NCI-H774 (cell line): ENCODE measurements around the gene JAML.

Experiments used
- DNase-seq: peaks from one replicate; lab custom pipeline; 2025; lab: John Stamatoyannopoulos, UW

Gene JAML

DNA sequence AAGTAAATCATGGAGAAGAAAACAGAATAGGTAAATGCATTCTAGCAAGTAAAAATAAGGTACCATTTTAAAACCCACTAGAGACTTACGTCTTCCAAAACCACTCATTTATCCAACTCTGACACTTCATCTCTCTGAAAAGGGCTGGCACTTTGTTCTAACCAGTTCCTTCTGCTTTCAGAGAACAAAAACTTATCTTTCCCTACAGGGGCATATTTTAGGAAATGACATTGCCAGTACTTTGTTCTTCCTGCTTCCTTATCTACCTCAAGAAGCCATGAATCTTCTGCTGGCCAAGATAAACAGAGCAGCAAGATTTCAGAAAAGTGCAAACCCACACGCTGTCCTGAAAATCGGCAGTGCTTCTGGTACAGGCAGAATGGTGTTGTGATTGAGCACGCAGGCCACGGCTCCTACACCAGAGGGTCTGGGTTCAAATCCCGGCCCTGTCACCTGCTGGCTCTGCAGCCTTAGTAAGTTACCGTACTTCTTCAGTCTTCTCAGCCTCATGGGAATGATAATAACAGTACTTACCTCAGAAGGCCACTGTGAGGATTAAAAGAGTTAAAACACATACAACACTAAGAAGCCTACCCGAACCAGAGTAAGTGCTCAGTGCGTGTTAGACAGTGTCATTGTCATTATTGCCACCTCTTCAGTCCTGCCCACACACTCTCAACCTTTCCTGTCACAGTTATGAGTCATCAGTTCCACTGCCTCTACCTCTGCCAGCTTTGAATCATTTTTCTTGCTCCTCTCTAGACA lies 16.4 kb upstream of the JAML start:
- DNase-seq = no peak

DNA sequence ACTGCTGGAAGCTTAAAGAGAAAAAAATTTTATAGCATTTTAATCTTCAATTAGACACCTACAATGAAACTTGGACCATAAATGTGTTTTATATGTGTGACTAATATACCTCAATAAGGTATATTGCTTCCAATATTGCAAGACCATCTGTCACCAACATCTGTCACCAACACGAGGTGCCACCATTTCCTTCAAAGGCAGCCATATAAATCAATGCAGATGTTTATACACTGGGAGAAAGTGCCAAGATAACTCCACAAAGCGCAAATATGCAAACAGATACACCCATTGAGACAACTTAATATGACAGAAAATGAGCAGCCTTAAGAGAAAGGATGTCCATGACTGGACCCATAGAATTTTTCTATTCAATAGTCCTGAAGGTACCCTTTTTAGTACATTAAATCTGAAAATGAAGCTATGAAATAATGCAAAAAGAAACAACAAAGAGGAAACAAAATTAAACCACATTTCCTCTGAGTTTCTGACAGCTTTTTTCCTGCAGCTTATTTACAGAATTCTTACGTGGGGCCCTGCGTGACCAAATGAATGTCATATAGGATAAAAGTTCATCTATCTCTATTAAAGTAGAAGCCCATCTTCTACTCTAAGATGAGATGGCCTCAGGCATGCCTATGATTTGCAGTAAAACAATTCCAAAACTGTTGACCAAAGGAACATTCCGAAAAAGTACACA lies 14.8 kb upstream of the JAML start:
- no peak for DNase-seq

DNA sequence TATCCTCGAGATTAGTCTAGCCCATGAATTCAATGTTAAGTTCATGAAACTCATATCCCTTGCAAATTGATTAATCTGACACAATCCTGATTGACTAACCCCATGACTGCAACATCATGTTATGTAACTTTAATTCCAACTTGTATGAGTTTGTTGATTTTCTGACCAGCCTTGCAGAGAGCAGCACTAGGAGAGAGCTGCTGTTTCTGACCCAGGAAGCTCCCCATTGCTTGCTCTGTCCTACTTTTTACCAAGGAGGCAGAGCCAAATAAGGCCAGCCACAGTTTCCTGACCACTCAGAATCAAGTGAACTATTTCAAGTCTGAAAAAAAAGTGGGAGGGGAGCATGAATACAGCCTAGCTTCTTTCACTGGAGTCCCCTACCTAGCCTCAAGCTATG lies 14.1 kb upstream of the JAML start:
- DNase-seq = no peak

DNA sequence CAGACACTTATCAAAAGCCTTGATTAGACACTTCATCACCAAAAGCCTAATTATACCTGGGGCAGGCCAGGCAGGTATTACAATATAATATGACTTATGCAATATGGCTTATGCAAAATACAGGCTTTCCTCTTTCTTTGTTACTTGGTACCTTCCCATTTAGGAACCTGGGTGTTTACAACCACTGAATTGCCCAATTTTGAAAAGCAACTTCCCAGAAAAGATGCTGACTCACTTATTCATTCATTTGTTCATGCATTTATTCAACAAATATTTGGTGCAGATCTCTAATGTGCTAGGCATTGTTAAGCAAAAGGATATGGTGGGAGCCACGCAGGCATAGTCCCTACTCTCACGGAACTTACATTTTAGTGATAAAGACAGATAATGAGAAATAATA lies 13.6 kb upstream of the JAML start:
- no peak for DNase-seq

DNA sequence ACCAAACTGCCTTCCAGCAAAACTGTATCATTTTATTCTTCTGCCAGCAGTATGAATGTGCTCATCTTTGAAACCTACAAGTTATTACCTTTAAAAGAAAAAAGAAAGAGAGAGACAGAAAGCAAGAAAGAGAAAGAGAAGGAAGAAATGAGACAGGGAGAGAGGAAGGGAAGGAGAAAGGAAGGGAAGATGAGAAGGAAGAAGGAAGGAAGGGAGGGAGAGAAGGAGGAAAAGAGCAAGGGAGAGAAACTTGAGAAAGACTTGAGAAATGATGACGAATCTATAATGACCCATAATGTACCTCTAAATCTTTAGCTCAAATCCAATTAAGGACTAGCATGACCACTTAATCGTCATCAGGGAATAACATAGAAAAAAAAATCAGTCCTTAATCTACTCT lies 11.4 kb upstream of the JAML start:
- no peak for DNase-seq

DNA sequence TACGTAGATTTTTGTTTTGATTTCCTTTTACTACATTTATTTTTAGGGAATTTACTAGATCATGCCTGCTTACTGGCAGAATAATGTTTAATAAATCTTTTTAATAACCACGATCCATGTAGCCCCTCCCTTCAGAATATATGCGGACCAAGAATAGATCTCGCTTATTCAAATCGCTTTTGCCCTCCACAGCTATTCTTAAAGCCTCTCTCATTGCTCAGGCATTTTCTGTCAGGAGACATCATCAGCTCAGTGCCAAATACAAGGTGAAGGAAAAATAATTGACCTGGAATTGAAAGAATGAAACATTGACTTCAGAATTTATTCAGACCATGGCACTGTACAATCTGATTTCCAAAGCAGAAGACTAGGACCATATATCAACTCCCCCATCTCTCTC lies 10.0 kb upstream of the JAML start:
- DNase-seq = no peak

DNA sequence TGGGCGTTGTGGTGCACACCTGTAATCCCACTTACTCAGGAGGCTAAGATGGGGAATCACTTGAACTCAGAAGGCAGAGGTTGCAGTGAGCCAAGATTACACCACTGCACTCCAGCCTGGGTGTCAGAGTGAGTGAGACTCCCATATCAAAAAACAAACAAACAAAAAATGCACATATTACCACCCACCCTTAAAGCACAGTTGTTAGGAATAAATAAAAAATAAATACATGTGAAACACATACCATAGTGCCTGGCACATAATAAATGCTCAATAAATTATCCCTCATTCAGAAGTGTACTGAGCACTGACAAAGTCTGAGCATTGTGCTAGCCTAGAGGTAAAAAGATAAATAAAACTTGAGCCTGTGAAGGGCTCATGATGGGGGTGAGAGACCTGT lies 9.0 kb upstream of the JAML start:
- DNase-seq = no peak

DNA sequence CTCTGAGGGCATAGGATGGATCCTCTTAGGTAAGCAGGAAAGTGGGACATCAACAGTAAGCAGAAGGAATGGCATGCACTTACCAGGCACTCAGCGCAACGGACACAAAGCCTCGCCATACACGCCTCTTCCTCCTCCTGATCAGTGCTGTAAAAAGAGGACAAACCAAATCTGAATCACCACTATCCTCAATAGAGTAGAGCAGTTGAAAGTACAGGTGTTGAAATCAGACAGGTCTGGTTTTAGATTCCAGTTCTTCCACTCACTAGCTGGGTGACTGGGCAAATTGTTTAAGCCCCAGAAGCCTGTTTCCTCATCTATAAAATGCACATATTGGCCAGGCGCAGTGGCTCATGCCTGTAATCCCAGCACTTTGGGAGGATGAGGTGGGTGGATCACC lies 8.6 kb upstream of the JAML start:
- no peak for DNase-seq

DNA sequence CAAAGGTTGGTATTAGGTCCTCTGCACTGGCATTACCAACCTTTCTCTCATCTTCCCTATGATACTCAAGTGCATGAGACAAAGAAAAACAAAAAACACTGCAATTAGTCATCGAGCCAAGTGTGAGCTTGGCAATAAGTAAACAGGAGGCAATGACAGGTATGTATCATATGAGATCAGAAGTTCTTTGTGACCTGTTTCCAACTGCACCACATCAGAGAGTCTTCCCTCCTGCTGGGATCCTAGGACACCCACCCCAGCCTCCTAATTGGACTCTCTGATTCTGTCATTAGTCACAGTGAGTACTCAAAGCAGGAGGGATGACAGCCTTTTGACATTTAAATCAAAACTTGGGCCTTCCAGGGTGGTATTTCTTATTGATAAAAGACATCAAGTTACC lies 7.8 kb upstream of the JAML start:
- no peak for DNase-seq

DNA sequence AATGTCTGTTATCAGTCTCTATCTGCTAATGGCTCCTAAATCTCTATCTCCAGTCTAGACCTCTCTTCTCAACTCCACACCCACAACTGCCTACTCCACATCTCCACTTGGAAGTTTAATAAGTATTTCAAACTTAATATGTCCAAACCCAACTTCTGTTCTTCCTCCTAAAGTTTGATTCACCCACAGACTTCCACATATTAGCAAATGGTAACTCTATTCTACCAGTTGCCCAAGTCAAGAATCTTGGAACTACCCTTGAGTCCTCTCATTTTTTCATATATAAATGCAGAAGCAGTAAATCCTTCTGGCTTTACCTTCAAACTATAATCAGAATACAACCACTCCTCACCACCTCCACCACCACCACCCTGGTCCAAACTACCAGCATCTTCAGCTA lies 6.7 kb upstream of the JAML start:
- no peak for DNase-seq

DNA sequence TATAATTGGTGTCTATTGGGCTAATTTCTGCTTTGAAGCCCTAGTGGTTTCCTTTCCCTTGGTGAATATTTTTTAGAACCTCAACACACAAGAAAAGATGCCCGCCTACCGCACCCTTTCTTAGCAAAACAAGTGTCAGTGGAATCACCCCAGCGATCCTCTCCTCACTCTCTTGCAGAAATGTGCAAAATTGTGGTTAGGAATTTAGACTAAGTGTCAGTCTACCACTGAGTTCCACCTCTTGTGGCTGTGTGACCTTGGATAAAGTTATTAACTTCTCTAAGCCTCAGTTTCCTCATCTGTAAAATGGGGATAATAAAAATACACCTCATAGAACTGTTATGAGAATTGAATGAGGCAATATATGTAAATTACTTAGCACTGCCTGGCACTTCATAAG lies 5.3 kb upstream of the JAML start:
- no peak for DNase-seq

DNA sequence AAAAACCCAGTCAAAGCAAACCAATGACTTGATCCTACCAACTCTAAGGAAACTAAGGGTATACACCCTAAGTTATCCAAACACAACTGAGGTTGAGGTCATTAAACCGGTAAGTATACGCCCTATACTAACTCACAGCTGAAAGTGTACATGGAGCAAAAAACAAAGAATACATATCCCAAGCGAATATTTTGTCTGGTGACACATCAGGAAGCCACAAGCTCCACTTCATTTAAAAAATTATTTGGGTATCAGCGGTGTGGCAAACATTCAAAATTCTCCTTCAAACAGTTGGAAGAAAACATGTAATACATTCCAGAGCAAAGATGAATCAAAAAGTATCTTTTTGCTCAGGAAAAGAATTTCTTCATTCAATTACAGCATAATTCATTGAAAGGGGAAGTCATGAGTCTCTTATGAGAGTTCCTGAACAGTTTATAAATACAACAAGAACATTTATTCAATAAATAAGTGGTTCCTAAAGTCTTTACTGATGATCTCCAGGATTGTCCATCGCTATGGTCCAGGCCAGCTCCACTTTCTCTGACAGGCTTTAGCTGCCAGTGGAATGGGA lies 4.5 kb upstream of the JAML start:
- no peak for DNase-seq

DNA sequence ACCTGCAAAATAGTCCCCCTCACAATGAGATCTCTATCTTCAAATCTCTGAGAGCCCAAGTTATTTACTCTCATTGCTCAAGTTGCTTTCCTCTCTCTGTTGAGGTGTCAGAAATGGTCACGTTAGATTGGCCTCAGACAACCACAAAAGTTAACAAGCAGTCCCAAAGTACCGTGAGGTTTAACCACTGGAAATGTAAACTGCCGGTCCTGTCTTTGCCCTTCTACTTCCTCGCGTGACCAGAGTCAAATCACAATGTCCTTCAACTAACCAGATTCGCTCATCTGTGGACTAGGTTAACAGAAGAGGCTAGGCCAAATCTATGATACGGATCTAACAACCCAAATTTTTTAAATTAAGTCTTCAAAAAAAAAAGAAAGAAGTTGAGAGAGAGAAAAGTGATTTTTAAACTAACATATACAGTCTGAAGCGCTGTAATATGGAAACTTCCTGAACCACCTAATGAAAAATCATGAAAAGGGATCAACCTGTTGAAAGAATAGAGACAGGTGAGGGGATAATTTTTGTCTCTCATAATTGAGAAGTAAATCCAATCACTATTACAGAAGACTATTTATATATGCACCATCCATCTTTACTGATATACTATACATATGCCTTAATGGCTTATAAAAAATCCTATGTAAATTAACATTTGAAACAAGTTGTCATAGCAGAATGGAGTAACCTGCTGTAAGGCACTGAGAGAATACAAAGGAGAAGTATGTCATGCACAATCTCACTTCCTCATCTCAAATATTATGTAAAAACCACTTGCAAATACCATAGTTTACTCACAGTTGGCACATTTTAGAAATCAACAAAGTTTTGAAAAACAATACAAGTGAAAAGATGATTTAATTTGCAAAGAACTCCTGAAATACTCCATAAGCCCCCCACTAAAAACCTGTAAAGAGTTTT lies 3.3 kb upstream of the JAML start:
- DNase-seq = no peak

DNA sequence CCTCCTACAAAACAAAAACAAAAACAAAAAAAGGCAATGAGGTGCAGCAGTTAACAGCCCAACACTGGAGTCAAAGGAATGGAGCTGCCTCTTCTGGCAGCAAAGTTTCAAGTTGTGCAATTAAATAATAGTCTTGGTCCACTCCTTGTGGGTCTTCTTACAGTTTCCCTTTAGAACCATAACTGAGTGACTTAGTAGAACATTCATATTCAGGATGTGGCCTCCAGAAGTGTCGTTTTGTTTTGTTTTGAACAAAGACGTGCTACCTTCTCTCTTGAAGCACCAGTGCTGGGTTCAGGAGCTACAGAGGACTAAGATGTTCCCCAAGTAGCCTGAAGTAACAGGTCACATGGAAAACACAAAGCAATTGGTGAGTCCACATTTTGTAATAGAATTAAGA lies 2.0 kb upstream of the JAML start:
- DNase-seq = no peak

DNA sequence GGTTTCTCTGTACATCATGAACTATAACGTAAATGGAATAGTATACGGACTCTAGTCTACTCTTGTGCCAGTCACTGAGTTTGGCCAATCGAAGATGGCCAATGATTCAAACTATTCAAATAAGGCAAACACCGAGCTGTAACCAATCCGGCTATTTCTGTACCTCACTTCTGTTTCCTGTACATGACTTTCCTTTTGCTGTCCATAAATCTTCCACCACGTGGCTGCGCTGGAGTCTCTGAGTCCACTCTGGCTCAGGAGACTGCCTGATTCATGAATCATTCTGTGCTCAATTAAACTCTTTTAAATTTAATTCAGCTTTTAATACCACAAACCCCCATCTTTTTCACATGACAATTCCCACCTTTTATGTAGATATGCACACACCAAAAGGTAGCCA lies 1.5 kb upstream of the JAML start:
- DNase-seq = no peak

DNA sequence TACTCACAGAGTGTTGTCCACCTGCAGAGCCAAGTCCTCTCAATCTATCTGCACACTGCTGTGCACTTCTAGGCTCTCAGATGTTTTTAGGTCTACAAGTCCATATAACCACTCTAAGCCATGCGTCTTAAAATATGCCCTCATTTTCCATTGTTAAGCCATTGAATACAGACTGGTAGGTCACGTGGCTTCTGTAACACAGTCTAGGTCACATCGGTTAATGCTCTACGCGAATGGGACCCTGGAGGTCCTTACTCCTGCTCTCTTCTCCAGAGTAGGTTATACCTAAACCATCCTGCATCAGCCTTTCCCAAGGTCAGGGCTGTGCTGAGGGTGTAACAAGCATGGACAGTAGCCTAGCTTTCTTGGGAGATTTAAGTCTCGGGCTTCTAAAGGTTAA lies 819 bp downstream of the JAML start:
- DNase-seq = no peak

DNA sequence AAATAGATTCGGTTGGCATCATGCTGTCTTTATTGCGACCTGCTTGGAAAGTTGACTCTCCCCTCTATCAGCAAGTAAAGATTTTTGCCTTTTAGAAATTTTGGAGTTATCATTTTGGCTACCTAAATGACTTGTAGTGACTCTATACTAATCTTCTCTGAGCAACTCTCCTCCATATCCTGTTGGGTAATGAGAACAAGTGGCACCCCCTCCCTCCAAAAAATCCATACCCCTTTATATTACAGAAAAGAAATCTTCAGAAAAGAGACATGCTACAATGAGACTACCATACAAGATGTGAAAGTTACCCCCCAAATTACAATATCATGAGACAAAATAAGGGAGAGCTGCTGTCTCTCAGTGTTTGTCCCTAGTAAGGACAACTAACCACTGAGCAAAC lies 1.2 kb downstream of the JAML start:
- DNase-seq = no peak

DNA sequence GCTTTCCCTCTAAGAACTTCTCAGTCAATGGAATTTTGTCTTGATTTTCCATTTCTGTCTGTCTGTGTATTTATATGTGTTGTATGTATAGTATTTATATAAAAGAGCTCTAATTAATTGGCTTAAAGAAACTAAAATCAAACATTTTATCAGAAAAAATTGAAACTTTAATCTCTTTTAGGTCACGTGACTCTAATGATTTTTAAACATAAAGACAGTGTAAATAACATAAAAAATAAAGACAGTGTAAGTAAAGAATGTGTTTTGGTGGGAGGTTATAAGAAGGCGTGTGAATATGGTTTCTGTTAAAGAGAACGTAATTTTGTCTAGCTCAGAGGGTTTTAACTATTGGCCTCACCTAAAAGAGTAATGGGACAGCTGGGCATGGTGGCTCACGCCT lies 2.4 kb downstream of the JAML start:
- no peak for DNase-seq

DNA sequence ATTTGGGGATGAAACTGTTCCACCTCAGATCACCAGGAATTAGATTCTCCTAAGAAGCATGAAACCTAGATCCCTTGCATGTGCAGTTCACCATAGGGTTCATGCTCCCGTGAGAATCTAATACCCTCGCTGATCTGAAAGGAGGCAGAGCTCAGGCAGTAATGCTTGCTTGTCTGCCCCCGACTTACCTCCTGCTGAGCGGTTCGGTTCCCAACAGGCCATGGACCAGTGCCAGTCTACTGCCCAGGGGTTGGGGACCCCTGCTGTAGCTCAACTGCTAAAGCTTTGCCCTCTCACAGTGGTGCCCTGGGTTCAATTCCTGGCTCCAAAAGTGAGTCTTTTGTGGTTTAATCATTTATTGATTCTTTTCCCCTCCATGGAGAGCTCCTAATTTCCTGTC lies 3.4 kb downstream of the JAML start:
- no peak for DNase-seq

DNA sequence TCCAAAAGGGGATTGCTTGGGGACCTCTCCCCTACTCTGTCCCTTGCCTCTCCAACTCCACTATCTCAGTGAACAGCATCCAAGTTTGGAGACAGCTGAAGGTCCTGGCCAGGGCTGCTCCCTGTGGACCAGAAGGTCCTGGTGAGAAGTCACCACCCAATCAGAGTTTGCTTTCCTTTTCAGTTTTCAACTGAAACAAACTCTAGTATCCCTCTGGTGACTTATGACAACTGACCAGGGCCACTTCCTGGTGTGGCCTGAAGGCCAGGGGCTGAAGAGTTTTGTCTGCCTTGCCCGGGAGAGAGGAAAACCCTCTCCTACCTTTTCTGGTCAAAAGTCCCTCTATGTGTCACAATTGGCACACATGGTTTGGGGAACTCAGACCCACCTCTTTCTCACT lies 5.1 kb downstream of the JAML start:
- no peak for DNase-seq

DNA sequence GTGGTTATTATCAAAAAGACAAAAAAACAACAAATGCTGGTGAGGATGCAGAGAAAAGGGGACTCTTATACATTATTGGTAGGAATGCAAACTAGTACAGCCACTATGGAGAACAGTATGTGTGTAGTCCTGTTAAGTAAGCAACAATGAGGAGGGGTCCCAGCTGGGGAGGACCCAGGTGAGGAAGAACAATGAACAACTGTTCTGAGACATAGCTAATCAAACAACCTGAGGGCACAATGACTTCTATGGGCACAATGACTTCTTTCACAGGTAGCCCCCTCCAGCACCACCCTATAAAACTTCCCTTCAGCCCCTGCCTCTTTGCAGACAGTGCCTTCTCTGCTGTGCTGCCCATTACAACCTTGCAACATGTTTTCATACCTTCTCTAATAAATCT lies 5.6 kb downstream of the JAML start:
- no peak for DNase-seq

DNA sequence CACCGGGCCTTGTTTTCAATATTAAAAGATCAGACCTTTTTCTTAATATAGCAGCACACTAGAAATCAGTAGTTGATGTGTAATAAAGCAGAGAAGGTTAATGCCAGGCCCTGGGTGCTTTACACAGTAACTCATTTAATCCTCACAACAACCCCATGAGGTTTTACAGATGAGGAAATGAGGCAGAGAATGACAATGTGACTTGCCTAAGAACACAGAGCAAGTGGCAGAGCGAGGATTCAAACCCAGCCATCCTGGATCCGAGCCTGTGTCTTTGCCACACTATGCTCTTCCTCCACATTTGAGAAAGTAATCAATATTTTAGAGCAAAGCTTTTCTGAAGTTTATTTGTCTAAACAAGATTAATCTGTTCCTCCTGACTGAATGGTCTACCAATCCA lies 7.2 kb downstream of the JAML start:
- DNase-seq = no peak
